Myocyte (in vitro differentiated cells): Measurements from ENCODE around the gene ALG1L2. TPM values are rescaled to one million over a fixed set of nuclear protein-coding genes. Genes with fewer than 3 reads are reported as not detected.
A peak's percentile ranks its signal among the peaks of the same experiment; 100 is the strongest.
"Not testable (repeated sequence)": the region's sequence is repeated elsewhere in the genome, so short reads cannot be mapped to it uniquely, and the experiment has no call there.

ENCODE experiments used
- DNase-seq: peaks from one replicate; pipeline ENCODE4 v3.0.0-alpha.2; 2012; ENCODE audit warnings: low read depth
- polyA plus RNA-seq: library from polyadenylated mRNA; unstranded; fragments of >200 nt; gene quantifications from one replicate; pipeline ENCODE4 v1.2.1, GENCODE V29; 2012; ENCODE audit warnings: missing spikeins
- total RNA-seq: library from RNA; depleted of rRNA; stranded (reverse); fragments of >200 nt; gene quantifications from 2 replicates; pipeline ENCODE4 v1.2.3, GENCODE V29; 2014

Gene ALG1L2
- not detected in 2 replicates for total RNA-seq
- 0.15 TPM for polyA plus RNA-seq

GRCh38 chr3:130081351-130081881 is at the start of gene ALG1L2:
Gene ALG1L2 (plus strand): TSS chr3:130081831. CDS start chr3:130082017, 186 bp downstream.
- peak; percentile 56 for DNase-seq

- DNase-seq, result peak; percentile 78
Observed at GRCh38 chr3:130037126-130037815, 44.4 kb upstream of the ALG1L2 start.

- peak; percentile 28 for DNase-seq
Observed at GRCh38 chr3:130042736-130043135, 38.9 kb upstream of the ALG1L2 start.

GRCh38 chr3:130043658-130044057 is 38.0 kb upstream of the ALG1L2 start:
- not testable (repeated sequence) for DNase-seq

- DNase-seq, result no peak
Observed at GRCh38 chr3:130044370-130044769, 37.3 kb upstream of the ALG1L2 start.

GRCh38 chr3:130048726-130049125 is 32.9 kb upstream of the ALG1L2 start:
- no peak for DNase-seq

GRCh38 chr3:130052366-130052765 is 29.3 kb upstream of the ALG1L2 start:
- peak; percentile 57 for DNase-seq

- DNase-seq, result not testable (repeated sequence)
Observed at GRCh38 chr3:130052965-130053364, 28.7 kb upstream of the ALG1L2 start.

- not testable (repeated sequence) for DNase-seq
Observed at GRCh38 chr3:130057536-130058266, 23.9 kb upstream of the ALG1L2 start.

GRCh38 chr3:130058267-130058657 is 23.4 kb upstream of the ALG1L2 start:
- DNase-seq, result not testable (repeated sequence)

GRCh38 chr3:130058716-130059115 is 22.9 kb upstream of the ALG1L2 start:
- DNase-seq, result not testable (repeated sequence)

GRCh38 chr3:130059162-130059561 is 22.5 kb upstream of the ALG1L2 start:
- not testable (repeated sequence) for DNase-seq

- no peak for DNase-seq
Observed at GRCh38 chr3:130073582-130073981, 8.0 kb upstream of the ALG1L2 start.

GRCh38 chr3:130077636-130078035 is 4.0 kb upstream of the ALG1L2 start:
- no peak for DNase-seq

- not testable (repeated sequence) for DNase-seq
Observed at GRCh38 chr3:130083363-130084090, 1.9 kb downstream of the ALG1L2 start.

GRCh38 chr3:130084436-130084980 is 2.9 kb downstream of the ALG1L2 start:
- no peak for DNase-seq

- DNase-seq, result no peak
Observed at GRCh38 chr3:130085881-130086280, 4.2 kb downstream of the ALG1L2 start.

GRCh38 chr3:130086628-130087027 is 5.0 kb downstream of the ALG1L2 start:
- DNase-seq, result not testable (repeated sequence)

- peak; percentile 72 for DNase-seq
Observed at GRCh38 chr3:130088061-130088460, 6.4 kb downstream of the ALG1L2 start.

GRCh38 chr3:130090681-130091080 is 9.1 kb downstream of the ALG1L2 start:
- DNase-seq, result not testable (repeated sequence)

- DNase-seq, result no peak
Observed at GRCh38 chr3:130091958-130092357, 10.3 kb downstream of the ALG1L2 start.
